AG04450 (cell line): Measurements from ENCODE around the gene DDX24. TPM values are rescaled to one million over a fixed set of nuclear protein-coding genes. Genes with fewer than 3 reads are reported as not detected.

Experiments used
- CTCF ChIA-PET: fragments of 300-600, 350-600 bp; formaldehyde crosslinking; extraction: SDS; loops from one replicate; lab custom pipeline; 2022; ENCODE audit warnings: antibody characterized with exemption, inconsistent platforms; lab: Charles Lee
- POLR2A ChIA-PET: fragments of 350-600 bp; formaldehyde crosslinking; extraction: SDS; loops from one replicate; lab custom pipeline; 2021; ENCODE audit warnings: antibody characterized with exemption, inconsistent platforms; lab: Yijun Ruan, JAX
- DNase-seq: peaks from one replicate; pipeline ENCODE4 v3.0.0-alpha.2; 2011; ENCODE audit warnings: low read depth, low spot score
- H3K27ac ChIP-seq: one replicate; pipeline ENCODE4 v1.5.1; 2012; ENCODE audit warnings: low read depth, low read length, control low read depth
- H3K27me3 ChIP-seq: one replicate; pipeline ENCODE4 v1.6.0; 2012; ENCODE audit warnings: low read length; ENCODE audit not compliant: control insufficient read depth, insufficient read depth
- H3K4me3 ChIP-seq: 2 replicates; pipeline ENCODE4 v1.5.1; 2011; ENCODE audit warnings: mild to moderate bottlenecking, low read depth, low read length, control low read depth
- H3K9me3 ChIP-seq: 2 replicates; pipeline ENCODE4 v1.5.1; 2012; ENCODE audit warnings: low read length; ENCODE audit not compliant: control insufficient read depth, insufficient read depth
- CTCF ChIP-seq: IDR thresholded peaks from 2 replicates; pipeline ENCODE4 v1.5.1; 2011; ENCODE audit warnings: low read depth, low read length, control low read depth, inconsistent platforms
- polyA plus RNA-seq: library from polyadenylated mRNA; depleted of rRNA; stranded (reverse); fragments of >200 nt; gene quantifications from 2 replicates; pipeline ENCODE4 v1.2.3, GENCODE V29; 2011

Gene DDX24
- polyA plus RNA-seq, 1 experiment: 159 TPM

GRCh38 chr14:94038921-94039629 lies 41.9 kb downstream of the DDX24 start:
- no peaks in the 10 kb centered on the region; the same call in 1 of the 2 replicates for H3K9me3 ChIP-seq
- no peak for DNase-seq
- no peak for TF ChIP-seq CTCF
- CTCF ChIA-PET: interaction anchor here (0.7 to 8.7 kb wide), 5 partner anchors 10 to 99 kb away, joined by 4 to 183 read pairs (median 8); no protein-coding TSS in a partner anchor
- POLR2A ChIA-PET: no interaction called here
- no peak overlapping the region for H3K27ac ChIP-seq
- no peak overlapping the region for H3K4me3 ChIP-seq
- H3K27me3 ChIP-seq: no peaks in the 10 kb centered on the region

- no peak overlapping the region for H3K4me3 ChIP-seq
- H3K27me3 ChIP-seq: no peaks in the 10 kb centered on the region
- ChIA-PET POLR2A (no interaction called here), CTCF (interaction anchor here (1.2 to 8.7 kb wide), 6 partner anchors 11 to 103 kb away, joined by 4 to 183 read pairs (median 34); partner anchors contain the start of gene OTUB2)
- TF ChIP-seq CTCF: no peak
- no peaks in the 10 kb centered on the region; the same call in 1 of the 2 replicates for H3K9me3 ChIP-seq
- no peak overlapping the region for H3K27ac ChIP-seq
- no peak for DNase-seq
Measured at GRCh38 chr14:94038510-94038909, 42.5 kb downstream of the DDX24 start.

- Histone ChIP-seq H3K27me3 (no peaks in the 10 kb centered on the region), H3K27ac (no peak overlapping the region), H3K9me3 (no peaks in the 10 kb centered on the region), H3K4me3 (no peak overlapping the region)
- CTCF ChIA-PET: interaction anchor here (0.7 to 8.7 kb wide), 12 partner anchors 11 to 448 kb away, joined by 3 to 183 read pairs (median 6); partner anchors contain the start of genes IFI27L2 and OTUB2
- TF ChIP-seq CTCF: no peak
- no peak for DNase-seq
- POLR2A ChIA-PET: no interaction called here
Measured at GRCh38 chr14:94037954-94038353, 43.0 kb downstream of the DDX24 start.

- Histone ChIP-seq H3K9me3 (no peaks in the 10 kb centered on the region), H3K27me3 (no peaks in the 10 kb centered on the region), H3K4me3 (no peak overlapping the region), H3K27ac (no peak overlapping the region)
- DNase-seq: peak; percentile 34
- ChIA-PET CTCF (interaction anchor here (0.6 to 8.7 kb wide), 36 partner anchors 10 to 450 kb away, joined by 3 to 183 read pairs (median 6); partner anchors contain the start of genes DDX24, IFI27L1, IFI27L2 and OTUB2), POLR2A (interaction anchor here (0.6 kb wide), 1 partner anchor 99 kb away, joined by 8 read pairs; no protein-coding TSS in a partner anchor)
- TF ChIP-seq CTCF: peak; percentile 84
Measured at GRCh38 chr14:94036313-94037167, 44.5 kb downstream of the DDX24 start.
